HCT116 (cell line): Measurements from ENCODE around the gene SNRPA1. TPM values are rescaled to one million over a fixed set of nuclear protein-coding genes. Genes with fewer than 3 reads are reported as not detected.

ENCODE experiments used
- ATAC-seq: fragments of 200-7000 bp; cut with Tn5 transposase; 2 replicates; pipeline ENCODE4 v1.9.1; 2020; ENCODE audit warnings: mild to moderate bottlenecking, moderate library complexity
- BruUV-seq: library from RNA; stranded (reverse); fragments of 400-500 nt; replicated peaks from 2 replicates; lab custom pipeline; 2021; lab: Mats Ljungman, UMichigan
- CTCF ChIA-PET: fragments of 300-600 bp; sonication (Branson Sonifier 250); formaldehyde crosslinking; loops from one replicate; lab custom pipeline; 2021; ENCODE audit warnings: antibody characterized with exemption; lab: Charles Lee
- POLR2A ChIA-PET: fragments of 300-600, 350-600 bp; sonication (Branson Sonifier 250); formaldehyde crosslinking; loops from one replicate; lab custom pipeline; 2021; ENCODE audit warnings: antibody characterized with exemption; lab: Charles Lee
- RAD21 ChIA-PET, 2 experiments: fragments of 300-600 bp; sonication (Branson Sonifier 250); formaldehyde crosslinking; loops; one replicate each; lab custom pipeline; 2023; ENCODE audit warnings: low total read pairs in 2 of 2; ENCODE audit not compliant: uncharacterized antibody in 2 of 2, unreplicated experiment in 2 of 2, low non-redundant PET in 1 of 2; lab: Charles Lee
- DNase-seq: peaks from one replicate; pipeline ENCODE4 v3.0.0-alpha.2; 2010; ENCODE audit warnings: low read depth, low spot score
- H2AFZ ChIP-seq: fragments of 200-600 bp; shearing (Covaris generic), sonication (generic); 2 replicates; pipeline ENCODE4 v1.6.1; 2017; ENCODE audit warnings: low read depth, mixed run types, mixed read lengths, antibody characterized with exemption, low read length; ENCODE audit not compliant: poor library complexity, severe bottlenecking
- H3K27ac ChIP-seq: 2 replicates; pipeline ENCODE4 v1.5.1; 2012; ENCODE audit warnings: low read depth, low read length
- H3K27me3 ChIP-seq: fragments of 200-600 bp; sonication (generic); 2 replicates; pipeline ENCODE4 v1.6.1; 2016; ENCODE audit warnings: mixed run types, low read length, mixed read lengths; ENCODE audit not compliant: insufficient read depth
- H3K36me3 ChIP-seq, 2 experiments: fragments of 200-500 bp in 1 of 2; fragments of 200-600 bp in 1 of 2; sonication (Bioruptor generic) in 1 of 2; sonication (generic) in 1 of 2; 2 replicates each; pipeline versions ENCODE4 v1.5.1 to v1.6.1; 2014 to 2016; ENCODE audit warnings: low read length in 2 of 2, inconsistent platforms in 1 of 2, mixed read lengths in 1 of 2, mixed run types in 1 of 2; ENCODE audit not compliant: insufficient read depth in 2 of 2, control insufficient read depth in 1 of 2
- H3K4me1 ChIP-seq, 2 experiments: fragments of 200-600 bp in 1 of 2; sonication (generic) in 1 of 2; 2 replicates each; pipeline versions ENCODE4 v1.5.1 to v1.6.1; 2012 to 2017; ENCODE audit warnings: low read length in 2 of 2, inconsistent platforms in 1 of 2, mild to moderate bottlenecking in 1 of 2, mixed read lengths in 1 of 2, mixed run types in 1 of 2, moderate library complexity in 1 of 2; ENCODE audit not compliant: insufficient read depth in 2 of 2, control insufficient read depth in 1 of 2
- H3K4me2 ChIP-seq: fragments of 200-600 bp; sonication (generic); 2 replicates; pipeline ENCODE4 v1.6.1; 2017; ENCODE audit warnings: mixed run types, low read length, mixed read lengths
- H3K4me3 ChIP-seq, 2 experiments: fragments of 200-600 bp in 1 of 2; sonication (generic) in 1 of 2; replicated peaks in 1 of 2; 2 replicates each; pipeline ENCODE4 v1.5.1; 2011 to 2016; ENCODE audit warnings: low read length in 2 of 2, control low read depth in 1 of 2, low read depth in 1 of 2, mild to moderate bottlenecking in 1 of 2, mixed read lengths in 1 of 2, mixed run types in 1 of 2
- H3K79me2 ChIP-seq: fragments of 200-600 bp; sonication (generic); 2 replicates; pipeline ENCODE4 v1.6.1; 2017; ENCODE audit warnings: mild to moderate bottlenecking, mixed run types, low read length, moderate library complexity, mixed read lengths; ENCODE audit not compliant: insufficient read depth
- H3K9ac ChIP-seq: fragments of 200-600 bp; sonication (generic); 2 replicates; pipeline ENCODE4 v1.6.1; 2016; ENCODE audit warnings: low read length, mixed read lengths
- H3K9me2 ChIP-seq: fragments of 200-600 bp; sonication (generic), shearing (Covaris generic); 2 replicates; pipeline ENCODE4 v1.6.1; 2017; ENCODE audit warnings: mixed run types, mild to moderate bottlenecking, moderate library complexity; ENCODE audit not compliant: insufficient read depth
- H3K9me3 ChIP-seq, 2 experiments: fragments of 200-500 bp in 1 of 2; fragments of 200-600 bp in 1 of 2; sonication (Bioruptor generic) in 1 of 2; sonication (generic) in 1 of 2; 2 replicates each; pipeline ENCODE4 v1.6.1; 2014 to 2017; ENCODE audit warnings: low read length in 2 of 2, mixed read lengths in 2 of 2, inconsistent platforms in 1 of 2, low read depth in 1 of 2, mild to moderate bottlenecking in 1 of 2, mixed run types in 1 of 2, moderate library complexity in 1 of 2; ENCODE audit not compliant: control insufficient read depth in 1 of 2, insufficient read depth in 1 of 2
- H4K20me1 ChIP-seq: fragments of 200-600 bp; sonication (generic), shearing (Covaris generic); 2 replicates; pipeline ENCODE4 v1.6.1; 2017; ENCODE audit warnings: mixed run types, mild to moderate bottlenecking, moderate library complexity; ENCODE audit not compliant: insufficient read depth
- CEBPB ChIP-seq: IDR thresholded peaks from 2 replicates; pipeline ENCODE4 v1.6.1; 2012; ENCODE audit warnings: low read depth
- ELF1 ChIP-seq: IDR thresholded peaks from 2 replicates; pipeline ENCODE4 v1.6.1; 2012; ENCODE audit warnings: low read depth, borderline replicate concordance
- EZH2 ChIP-seq: fragments of 200-600 bp; sonication (generic); IDR thresholded peaks from 2 replicates; pipeline ENCODE4 v1.6.1; 2017; ENCODE audit warnings: antibody characterized with exemption, mixed run types
- EZH2phosphoT487 ChIP-seq: fragments of 200-600 bp; IDR thresholded peaks from 2 replicates; pipeline ENCODE4 v1.6.1; 2018; ENCODE audit warnings: antibody characterized with exemption, borderline replicate concordance
- FOSL1 ChIP-seq: IDR thresholded peaks from 2 replicates; pipeline ENCODE4 v1.6.1; 2012; ENCODE audit warnings: low read depth
- POLR2AphosphoS5 ChIP-seq: IDR thresholded peaks from 2 replicates; pipeline ENCODE4 v1.6.1; 2011; ENCODE audit warnings: mild to moderate bottlenecking, low read depth, low read length, moderate library complexity
- RAD21 ChIP-seq: IDR thresholded peaks from 2 replicates; pipeline ENCODE4 v1.6.1; 2012; ENCODE audit warnings: low read depth, mild to moderate bottlenecking
- SRF ChIP-seq: IDR thresholded peaks from 2 replicates; pipeline ENCODE4 v1.6.1; 2012; ENCODE audit warnings: low read depth
- TCF7L2 ChIP-seq: IDR thresholded peaks from 2 replicates; pipeline ENCODE4 v1.7.0; 2011; ENCODE audit warnings: borderline replicate concordance, inconsistent platforms; ENCODE audit not compliant: insufficient read depth, insufficient read length; ENCODE audit errors: extremely low read depth
- YY1 ChIP-seq: IDR thresholded peaks from 2 replicates; pipeline ENCODE4 v1.6.1; 2011; ENCODE audit warnings: low read length, low read depth, moderate library complexity, mild to moderate bottlenecking; ENCODE audit not compliant: insufficient replicate concordance; ENCODE audit errors: extremely low read depth
- ZFX ChIP-seq: fragments of 450-650 bp; IDR thresholded peaks from 2 replicates; pipeline ENCODE4 v1.6.1; 2017
- ZNF274 ChIP-seq: fragments of 200-500 bp; sonication (Bioruptor generic); IDR thresholded peaks from 2 replicates; pipeline ENCODE4 v1.6.1; 2014; ENCODE audit warnings: mild to moderate bottlenecking, low read depth, low read length, inconsistent platforms
- intact Hi-C: fragments of 100-400 bp; cut with micrococcal nuclease; formaldehyde crosslinking; loops from 2 replicates; pipeline ENCODE4 v1.10.0; 2022
- total RNA-seq: library from RNA; stranded (reverse); gene quantifications from one replicate; pipeline ENCODE4 v1.2.1, GENCODE V29; 2021; ENCODE audit not compliant: unreplicated experiment
- TF ChIP-seq, protein P1 (sequence below): IDR thresholded peaks from 2 replicates; pipeline ENCODE4 v1.6.1; 2012
- TF ChIP-seq, protein P2 (sequence below): IDR thresholded peaks from 2 replicates; pipeline ENCODE4 v1.6.1; 2012; ENCODE audit warnings: low read depth
- TF ChIP-seq, protein P3 (sequence below): IDR thresholded peaks from 2 replicates; pipeline ENCODE4 v1.6.1; 2012
- TF ChIP-seq, protein P4 (sequence below): IDR thresholded peaks from 2 replicates; pipeline ENCODE4 v1.6.1; 2011; ENCODE audit warnings: mild to moderate bottlenecking, low read length, moderate library complexity; ENCODE audit not compliant: insufficient replicate concordance; ENCODE audit errors: extremely low read depth

SNRPA1 gene
- total RNA-seq, 1 experiment from 2014 or later, result 104 TPM

DNA sequence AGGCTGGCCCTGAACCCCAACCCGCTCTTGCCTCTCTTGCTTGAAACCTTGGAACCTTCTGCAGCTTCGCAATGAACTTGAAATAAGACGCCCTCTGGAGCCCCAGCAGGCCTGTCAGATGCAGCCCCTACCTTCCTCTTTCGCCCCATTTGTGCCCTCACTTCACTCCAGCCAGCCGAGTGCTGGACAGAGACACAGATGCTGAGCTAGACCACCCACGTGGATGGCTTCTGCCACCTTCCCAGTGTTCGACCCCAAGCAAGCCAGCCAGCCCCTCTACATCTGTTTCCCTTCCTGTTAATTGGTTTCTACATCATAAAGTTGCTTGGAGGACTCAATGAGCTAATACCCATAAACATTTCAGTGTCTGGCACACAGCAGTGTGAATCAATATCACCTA, 23.8 kb upstream of the SNRPA1 start:
- no peaks in the 10 kb centered on the region for H3K9me3 ChIP-seq
- ChIA-PET POLR2A (no interaction called here), CTCF (no interaction called here), RAD21 (no interaction called here)
- no peak for ATAC-seq
- BruUV-seq, result no TSS peak
- no peak overlapping the region for H3K27ac ChIP-seq
- H3K79me2 ChIP-seq, result no peaks in the 10 kb centered on the region
- H3K4me2 ChIP-seq, result no peak overlapping the region
- no peaks in the 10 kb centered on the region for H4K20me1 ChIP-seq
- no peak overlapping the region for H2AFZ ChIP-seq
- no peak overlapping the region for H3K4me3 ChIP-seq
- H3K27me3 ChIP-seq, result no peaks in the 10 kb centered on the region
- no peaks in the 10 kb centered on the region for H3K9me2 ChIP-seq
- no peak overlapping the region for H3K9ac ChIP-seq
- no peaks in the 10 kb centered on the region for H3K4me1 ChIP-seq
- no peaks in the 10 kb centered on the region for H3K36me3 ChIP-seq
- no peak for DNase-seq
- TF ChIP-seq, protein P1, sequence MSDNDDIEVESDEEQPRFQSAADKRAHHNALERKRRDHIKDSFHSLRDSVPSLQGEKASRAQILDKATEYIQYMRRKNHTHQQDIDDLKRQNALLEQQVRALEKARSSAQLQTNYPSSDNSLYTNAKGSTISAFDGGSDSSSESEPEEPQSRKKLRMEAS, result no peak
- TF ChIP-seq EZH2phosphoT487, result no peak
- TF ChIP-seq YY1, result no peak
- TF ChIP-seq ZFX, result no peak
- TF ChIP-seq FOSL1, result no peak
- TF ChIP-seq RAD21, result no peak
- TF ChIP-seq EZH2, result no peak
- no peak for TF ChIP-seq ZNF274
- TF ChIP-seq, protein P2, sequence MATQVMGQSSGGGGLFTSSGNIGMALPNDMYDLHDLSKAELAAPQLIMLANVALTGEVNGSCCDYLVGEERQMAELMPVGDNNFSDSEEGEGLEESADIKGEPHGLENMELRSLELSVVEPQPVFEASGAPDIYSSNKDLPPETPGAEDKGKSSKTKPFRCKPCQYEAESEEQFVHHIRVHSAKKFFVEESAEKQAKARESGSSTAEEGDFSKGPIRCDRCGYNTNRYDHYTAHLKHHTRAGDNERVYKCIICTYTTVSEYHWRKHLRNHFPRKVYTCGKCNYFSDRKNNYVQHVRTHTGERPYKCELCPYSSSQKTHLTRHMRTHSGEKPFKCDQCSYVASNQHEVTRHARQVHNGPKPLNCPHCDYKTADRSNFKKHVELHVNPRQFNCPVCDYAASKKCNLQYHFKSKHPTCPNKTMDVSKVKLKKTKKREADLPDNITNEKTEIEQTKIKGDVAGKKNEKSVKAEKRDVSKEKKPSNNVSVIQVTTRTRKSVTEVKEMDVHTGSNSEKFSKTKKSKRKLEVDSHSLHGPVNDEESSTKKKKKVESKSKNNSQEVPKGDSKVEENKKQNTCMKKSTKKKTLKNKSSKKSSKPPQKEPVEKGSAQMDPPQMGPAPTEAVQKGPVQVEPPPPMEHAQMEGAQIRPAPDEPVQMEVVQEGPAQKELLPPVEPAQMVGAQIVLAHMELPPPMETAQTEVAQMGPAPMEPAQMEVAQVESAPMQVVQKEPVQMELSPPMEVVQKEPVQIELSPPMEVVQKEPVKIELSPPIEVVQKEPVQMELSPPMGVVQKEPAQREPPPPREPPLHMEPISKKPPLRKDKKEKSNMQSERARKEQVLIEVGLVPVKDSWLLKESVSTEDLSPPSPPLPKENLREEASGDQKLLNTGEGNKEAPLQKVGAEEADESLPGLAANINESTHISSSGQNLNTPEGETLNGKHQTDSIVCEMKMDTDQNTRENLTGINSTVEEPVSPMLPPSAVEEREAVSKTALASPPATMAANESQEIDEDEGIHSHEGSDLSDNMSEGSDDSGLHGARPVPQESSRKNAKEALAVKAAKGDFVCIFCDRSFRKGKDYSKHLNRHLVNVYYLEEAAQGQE, result no peak
- no peak for TF ChIP-seq CEBPB
- TF ChIP-seq, protein P3, sequence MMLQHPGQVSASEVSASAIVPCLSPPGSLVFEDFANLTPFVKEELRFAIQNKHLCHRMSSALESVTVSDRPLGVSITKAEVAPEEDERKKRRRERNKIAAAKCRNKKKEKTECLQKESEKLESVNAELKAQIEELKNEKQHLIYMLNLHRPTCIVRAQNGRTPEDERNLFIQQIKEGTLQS, result no peak
- TF ChIP-seq, protein P4, sequence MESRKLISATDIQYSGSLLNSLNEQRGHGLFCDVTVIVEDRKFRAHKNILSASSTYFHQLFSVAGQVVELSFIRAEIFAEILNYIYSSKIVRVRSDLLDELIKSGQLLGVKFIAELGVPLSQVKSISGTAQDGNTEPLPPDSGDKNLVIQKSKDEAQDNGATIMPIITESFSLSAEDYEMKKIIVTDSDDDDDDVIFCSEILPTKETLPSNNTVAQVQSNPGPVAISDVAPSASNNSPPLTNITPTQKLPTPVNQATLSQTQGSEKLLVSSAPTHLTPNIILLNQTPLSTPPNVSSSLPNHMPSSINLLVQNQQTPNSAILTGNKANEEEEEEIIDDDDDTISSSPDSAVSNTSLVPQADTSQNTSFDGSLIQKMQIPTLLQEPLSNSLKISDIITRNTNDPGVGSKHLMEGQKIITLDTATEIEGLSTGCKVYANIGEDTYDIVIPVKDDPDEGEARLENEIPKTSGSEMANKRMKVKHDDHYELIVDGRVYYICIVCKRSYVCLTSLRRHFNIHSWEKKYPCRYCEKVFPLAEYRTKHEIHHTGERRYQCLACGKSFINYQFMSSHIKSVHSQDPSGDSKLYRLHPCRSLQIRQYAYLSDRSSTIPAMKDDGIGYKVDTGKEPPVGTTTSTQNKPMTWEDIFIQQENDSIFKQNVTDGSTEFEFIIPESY, result no peak
- TF ChIP-seq ELF1, result no peak
- TF ChIP-seq POLR2AphosphoS5, result no peak
- no peak for TF ChIP-seq TCF7L2
- TF ChIP-seq SRF, result no peak
- intact Hi-C loops, result no loop called here
